ENCODE results near the gene MAP2K5. TPM values are rescaled to one million over a fixed set of nuclear protein-coding genes. Genes with fewer than 3 reads are reported as not detected.
A peak's percentile ranks its signal among the peaks of the same experiment; 100 is the strongest.

Gene MAP2K5
- total and polyA plus RNA-seq, 8 donors: 1.8 to 94.6 (median 11.1) TPM

GRCh38 chr15:67805666-67806516 is 263.4 kb downstream of the MAP2K5 start:
- TF ChIP-seq POLR2A (IDR thresholded peaks at IDR 0.05) (no peak), CTCF (IDR thresholded peaks at IDR 0.05) (no peak), POLR2AphosphoS5 (IDR thresholded peaks at IDR 0.05) (no peak), EP300 (IDR thresholded peaks at IDR 0.05) (no peak)
- Histone ChIP-seq H3K36me3 (peaks cover 3 to 58% (median 25%) of the 10 kb centered on the region in 4 donors), H3K4me1 (no peaks in the 10 kb centered on the region), H3K4me3 (no peak overlapping the region), H3K27me3 (peaks cover 0 to 5% (median 0%) of the 10 kb centered on the region in 3 donors), H3K27ac (no peak overlapping the region), H3K9me3 (no peaks in the 10 kb centered on the region)
- DNase-seq: peak in 1 of 2 donors; percentile 10
- intact Hi-C loops (cut with DNase I; ENCODE audit: low total_unique reads): no loop called here
- WGBS, 5 donors: 85 to 92% (median 87%) methylated on average over 16 of the region's 16 CpGs

DNA sequence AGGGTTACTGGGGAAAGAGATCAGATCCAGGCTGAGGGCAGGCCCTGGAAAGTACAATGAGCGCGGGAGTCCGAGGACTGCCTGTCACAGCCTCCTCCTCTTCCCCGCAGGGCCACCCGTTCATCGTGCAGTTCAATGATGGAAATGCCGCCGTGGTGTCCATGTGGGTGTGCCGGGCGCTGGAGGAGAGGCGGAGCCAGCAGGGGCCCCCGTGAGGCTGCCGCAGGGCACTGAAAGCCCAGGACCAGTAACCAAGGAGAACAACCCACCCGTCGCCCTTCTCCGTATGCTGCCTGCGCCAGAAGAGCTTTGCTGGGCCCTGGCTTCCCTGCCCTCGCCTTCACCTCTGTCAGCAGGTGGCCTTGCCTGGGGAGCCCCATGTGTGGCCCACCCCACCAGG is 264.0 kb downstream of the MAP2K5 start:
- Histone ChIP-seq H3K36me3 (peaks cover 3 to 53% (median 25%) of the 10 kb centered on the region in 4 donors), H3K27me3 (peaks cover 0 to 11% (median 0%) of the 10 kb centered on the region in 3 donors), H3K9me3 (no peaks in the 10 kb centered on the region), H3K4me1 (no peaks in the 10 kb centered on the region), H3K4me3 (no peak overlapping the region), H3K27ac (no peak overlapping the region)
- no peak for DNase-seq
- WGBS, 5 donors: 92 to 97% (median 96%) methylated on average over 10 to 18 of the region's 18 CpGs
- intact Hi-C loops (cut with DNase I; ENCODE audit: low total_unique reads): no loop called here
- TF ChIP-seq POLR2AphosphoS5 (IDR thresholded peaks at IDR 0.05) (no peak), EP300 (IDR thresholded peaks at IDR 0.05) (no peak), CTCF (IDR thresholded peaks at IDR 0.05) (no peak), POLR2A (IDR thresholded peaks at IDR 0.05) (no peak)

DNA sequence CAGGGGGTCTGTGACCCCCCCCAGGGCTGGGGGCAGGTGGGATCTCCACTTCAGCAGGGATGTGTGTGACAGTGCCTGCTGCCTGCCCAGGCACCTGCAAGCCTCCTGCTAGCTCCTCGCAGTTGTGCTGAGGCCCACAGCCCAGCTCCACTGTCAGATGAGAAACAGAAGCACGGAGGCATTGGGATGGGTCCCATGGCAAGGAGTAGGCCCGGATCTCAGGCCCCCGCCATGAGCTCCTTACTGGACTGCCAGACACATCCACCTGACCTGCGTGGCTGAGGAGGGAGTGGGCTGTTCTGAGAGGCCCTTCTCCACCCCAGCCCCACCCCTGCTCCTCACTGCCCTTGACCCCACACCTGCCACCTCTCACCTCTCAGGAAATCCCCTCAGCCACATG is 264.6 kb downstream of the MAP2K5 start:
- H3K9me3 ChIP-seq: no peaks in the 10 kb centered on the region
- H3K27ac ChIP-seq: no peak overlapping the region
- no peak overlapping the region for H3K4me3 ChIP-seq
- intact Hi-C loops (cut with DNase I; ENCODE audit: low total_unique reads): no loop called here
- WGBS, 5 donors: 80 to 100% (median 90%) methylated on average over 1 to 5 of the region's 5 CpGs
- TF ChIP-seq CTCF (IDR thresholded peaks at IDR 0.05) (no peak), POLR2A (IDR thresholded peaks at IDR 0.05) (no peak), EP300 (IDR thresholded peaks at IDR 0.05) (no peak)
- H3K4me1 ChIP-seq: no peaks in the 10 kb centered on the region
- H3K36me3 ChIP-seq: peaks cover 3 to 53% (median 25%) of the 10 kb centered on the region in 4 donors
- DNase-seq: no peak
- H3K27me3 ChIP-seq: peaks cover 0 to 17% (median 0%) of the 10 kb centered on the region in 3 donors

GRCh38 chr15:67807836-67808235 is 265.3 kb downstream of the MAP2K5 start:
- intact Hi-C loops (cut with DNase I; ENCODE audit: low total_unique reads): no loop called here
- Histone ChIP-seq H3K27me3 (peaks cover 0 to 22% (median 0%) of the 10 kb centered on the region in 3 donors), H3K27ac (no peak overlapping the region), H3K36me3 (peaks cover 3 to 53% (median 25%) of the 10 kb centered on the region in 4 donors), H3K9me3 (no peaks in the 10 kb centered on the region), H3K4me3 (no peak overlapping the region), H3K4me1 (no peaks in the 10 kb centered on the region)
- WGBS, 5 donors: 93 to 99% (median 96%) methylated on average over 7 of the region's 7 CpGs
- TF ChIP-seq POLR2A (IDR thresholded peaks at IDR 0.05) (no peak), EP300 (IDR thresholded peaks at IDR 0.05) (no peak), POLR2AphosphoS5 (IDR thresholded peaks at IDR 0.05) (no peak), CTCF (IDR thresholded peaks at IDR 0.05) (no peak)
- DNase-seq: no peak
